SHP77 treated with DMSO at 0.1 percent for 48 hours (cell line): ENCODE measurements around the gene MGA.

Experiments
- DNase-seq: peaks from one replicate; lab custom pipeline; 2025; lab: John Stamatoyannopoulos, UW

Gene MGA

GRCh38 chr15:41782371-41783282, 122.4 kb downstream of the MGA start:
- DNase-seq, result no peak

- no peak for DNase-seq
Measured at GRCh38 chr15:41783296-41783695, 123.1 kb downstream of the MGA start.

- no peak for DNase-seq
Measured at GRCh38 chr15:41788262-41788661, 128.1 kb downstream of the MGA start.

- no peak for DNase-seq
Measured at GRCh38 chr15:41789236-41789635, 129.0 kb downstream of the MGA start.

DNA sequence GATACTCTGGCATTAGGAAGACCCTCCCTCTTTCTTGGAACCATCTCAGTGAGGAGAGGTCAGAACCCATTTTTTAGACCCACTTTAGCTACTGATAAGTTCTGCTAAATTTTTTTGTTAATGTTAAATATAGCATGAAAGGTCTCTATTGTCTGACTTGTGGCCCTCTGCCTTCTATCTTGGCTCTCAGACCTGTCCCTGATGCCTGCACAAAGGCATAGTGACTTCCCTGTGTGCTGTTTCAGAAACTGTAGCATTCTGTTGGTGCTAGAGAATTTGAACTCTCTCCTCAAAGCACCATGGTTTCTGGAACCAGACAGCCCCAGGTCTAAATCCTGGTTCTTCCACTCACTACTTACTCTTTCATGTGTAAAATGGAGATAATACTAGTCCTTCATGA, 129.5 kb downstream of the MGA start:
- DNase-seq, result no peak

GRCh38 chr15:41790169-41790568, 130.0 kb downstream of the MGA start:
- no peak for DNase-seq

DNA sequence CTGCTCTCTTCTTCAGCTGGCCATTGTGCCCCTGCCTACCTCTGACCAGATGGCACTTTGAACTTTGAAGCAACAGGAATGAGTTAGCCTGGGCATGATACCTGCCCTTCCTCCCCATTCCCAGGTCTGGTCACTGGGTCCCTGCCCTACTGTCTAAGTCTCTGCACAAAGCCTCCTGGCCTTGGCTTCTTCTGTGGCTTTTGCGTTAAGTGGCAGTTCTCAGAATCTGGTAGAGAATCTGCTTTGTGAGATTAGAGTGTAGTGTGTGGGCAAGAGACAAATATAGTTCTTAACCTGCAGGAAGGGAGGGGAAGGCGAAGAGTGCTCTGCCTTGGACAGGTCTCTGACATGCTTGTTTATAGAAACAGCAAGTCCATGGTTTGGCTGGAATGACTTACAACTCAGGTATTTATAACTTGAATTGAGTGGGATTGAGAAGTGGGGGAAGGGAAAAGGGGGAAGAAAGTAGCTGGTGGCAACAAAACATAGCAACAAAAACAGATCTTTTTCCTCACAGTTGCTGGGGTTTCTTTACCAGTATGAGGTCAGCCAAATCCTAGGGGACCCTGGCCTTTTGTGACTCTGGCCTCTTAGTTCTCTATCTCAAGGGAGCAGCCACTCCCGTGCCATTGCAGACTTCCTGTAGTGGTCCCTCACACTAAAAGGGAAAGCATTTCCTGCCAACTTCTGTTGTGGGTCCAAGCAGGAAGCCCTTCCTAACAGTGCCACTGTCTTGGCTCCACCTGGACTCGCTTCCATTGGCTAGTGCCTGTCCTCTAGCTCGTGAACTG, 130.7 kb downstream of the MGA start:
- no peak for DNase-seq

DNA sequence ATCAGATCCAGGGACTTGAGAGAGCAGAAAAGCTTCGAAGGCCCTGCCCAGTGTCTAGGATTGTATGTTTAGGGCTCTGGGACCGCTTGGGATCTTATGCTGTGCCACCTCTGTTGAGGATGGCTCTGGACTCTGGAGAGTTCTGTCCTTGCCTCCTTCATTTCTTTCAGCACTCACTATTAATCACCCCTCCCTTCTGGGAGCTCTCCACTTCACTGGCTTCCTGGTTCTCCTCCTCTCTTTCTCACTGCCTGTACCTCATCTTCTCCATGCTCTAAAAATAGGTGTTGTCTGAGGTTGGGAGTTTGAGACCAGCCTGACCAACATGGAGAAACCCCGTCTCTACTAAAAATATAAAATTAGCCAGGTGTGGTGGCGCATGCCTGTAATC, 131.3 kb downstream of the MGA start:
- no peak for DNase-seq

DNA sequence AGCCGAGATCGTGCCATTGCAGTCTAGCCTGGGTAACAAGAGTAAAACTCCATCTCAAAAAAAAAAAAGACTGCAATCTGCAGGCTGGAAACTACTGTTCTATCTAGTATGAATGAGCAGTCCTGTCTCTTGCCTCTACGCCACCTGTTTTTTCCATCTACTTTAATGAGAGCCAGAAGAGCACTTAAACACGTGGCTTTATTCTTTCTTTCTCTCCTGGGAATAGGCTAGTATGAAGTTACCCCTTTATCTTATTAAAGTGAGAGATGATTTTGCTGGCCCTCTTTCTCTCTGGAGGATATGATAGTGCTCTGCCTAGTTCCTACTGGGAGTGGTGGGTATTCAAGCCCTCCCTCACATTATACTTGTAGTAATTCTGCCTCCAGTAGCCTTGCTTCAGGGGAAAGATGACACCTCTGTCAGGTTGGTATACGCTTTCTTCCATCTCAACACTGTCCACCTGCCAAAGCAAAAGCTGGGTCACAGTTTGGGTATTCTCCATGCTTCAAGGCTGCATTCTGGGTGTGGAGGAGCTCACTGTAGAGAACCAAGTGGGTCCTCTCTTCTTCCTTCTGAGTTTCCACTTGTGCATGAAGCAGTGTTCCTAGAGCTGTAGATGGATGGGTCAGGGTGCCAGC, 131.9 kb downstream of the MGA start:
- no peak for DNase-seq

DNA sequence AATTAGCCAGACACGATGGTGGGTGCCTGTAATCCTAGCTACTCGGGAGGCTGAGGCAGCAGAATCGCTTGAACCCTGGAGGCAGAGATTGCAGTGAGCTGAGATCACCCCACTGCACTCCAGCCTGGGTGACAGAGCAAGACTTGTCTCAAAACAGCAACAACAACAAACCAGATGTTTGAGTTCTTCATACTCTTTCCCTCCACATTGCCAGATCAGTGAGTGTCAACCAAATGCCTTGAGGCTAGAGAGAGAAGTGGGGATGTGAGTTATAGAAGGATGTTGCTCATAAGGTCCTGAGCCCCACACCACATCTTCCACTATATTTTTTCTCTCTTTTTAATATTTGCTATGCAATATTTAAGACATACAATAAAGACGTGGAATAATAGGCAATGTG, 133.9 kb downstream of the MGA start:
- DNase-seq, result no peak

DNA sequence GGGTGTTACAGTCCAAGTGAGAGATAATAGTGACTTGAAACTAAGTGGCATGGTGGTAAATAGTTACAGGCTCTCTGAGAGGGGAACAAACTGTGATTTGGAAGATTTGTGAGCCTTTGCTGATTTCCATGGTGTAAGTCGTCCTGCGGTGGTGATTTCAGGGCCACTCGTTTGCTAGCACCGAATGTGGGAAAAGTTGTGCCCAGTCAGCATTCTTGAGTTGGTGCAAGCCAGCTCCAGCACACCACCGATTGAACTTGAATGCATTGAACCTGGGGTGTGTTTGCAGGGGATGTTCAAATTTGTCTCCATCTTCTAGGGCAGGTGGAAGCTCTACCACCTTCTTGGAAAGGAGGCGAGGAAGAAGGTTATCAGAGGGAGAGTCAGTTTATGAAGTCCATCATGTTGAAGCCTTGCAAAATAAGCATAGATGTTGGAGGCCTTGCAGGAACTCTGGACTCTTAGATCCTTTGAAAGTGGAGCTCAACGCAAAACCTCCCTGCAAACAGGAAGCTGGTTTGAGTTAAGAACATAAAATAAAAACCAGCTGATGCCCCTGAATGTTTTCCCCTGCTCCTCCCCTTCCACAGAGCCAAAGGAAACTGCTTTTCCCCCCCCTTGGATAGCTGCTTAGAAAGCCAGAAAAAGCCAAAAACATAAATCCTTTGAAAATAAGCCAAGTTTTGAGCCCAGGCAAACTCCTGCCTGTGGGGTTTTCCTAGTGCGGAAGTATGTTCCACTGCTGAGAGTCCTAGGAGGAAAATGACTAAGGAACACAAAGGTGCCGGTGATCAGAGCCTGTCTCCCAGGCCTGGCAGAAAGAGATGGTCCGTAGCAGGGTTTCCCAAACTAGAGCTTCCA, 136.0 kb downstream of the MGA start:
- DNase-seq, result no peak

- DNase-seq, result no peak
Measured at GRCh38 chr15:41797201-41797944, 137.2 kb downstream of the MGA start.

DNA sequence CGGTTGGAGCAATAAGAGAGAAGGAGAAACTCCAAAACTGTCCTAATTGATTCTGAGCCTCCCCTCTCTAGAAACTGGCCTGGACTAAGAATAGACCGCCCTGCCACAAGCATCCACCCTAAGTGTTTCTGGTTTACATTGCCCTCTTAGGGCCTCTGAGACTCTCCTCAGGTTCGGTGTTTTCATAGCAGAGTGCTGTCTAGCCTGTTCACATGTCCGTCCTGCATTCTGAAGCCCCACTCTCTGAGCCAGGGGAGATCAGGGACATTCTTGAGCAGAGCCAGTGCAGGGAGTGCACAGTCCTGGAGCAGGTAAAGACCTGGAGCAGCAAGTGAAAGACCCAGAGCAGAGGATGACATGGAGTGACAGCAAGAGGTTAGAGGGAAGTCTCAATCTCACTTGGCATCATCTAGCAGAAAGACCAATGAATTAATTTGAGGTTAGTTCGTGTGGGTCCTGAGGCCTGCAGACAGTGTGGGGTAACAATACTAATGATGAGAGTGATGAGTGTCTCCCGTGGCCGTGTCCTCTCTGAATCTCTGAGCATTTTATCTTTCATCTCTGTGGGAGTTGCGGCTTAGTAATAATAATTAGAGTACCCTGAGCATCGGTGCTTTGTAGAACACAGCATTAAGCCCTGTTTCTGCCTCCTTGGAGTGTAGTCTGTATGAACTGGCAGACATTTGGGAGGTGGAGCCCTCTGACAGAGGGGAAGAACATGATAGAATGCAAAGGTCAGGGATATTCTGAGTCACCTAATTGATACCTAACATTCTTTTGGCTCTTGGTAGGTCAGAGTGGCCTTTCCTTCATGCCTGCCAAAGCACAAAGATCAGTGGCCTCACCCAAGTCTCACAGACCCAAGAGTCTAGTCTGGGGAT, 138.6 kb downstream of the MGA start:
- DNase-seq, result no peak

- no peak for DNase-seq
Measured at GRCh38 chr15:41799488-41799805, 139.2 kb downstream of the MGA start.

- DNase-seq, result no peak
Measured at GRCh38 chr15:41801185-41801584, 141.0 kb downstream of the MGA start.

GRCh38 chr15:41801850-41802455, 141.7 kb downstream of the MGA start:
- DNase-seq, result no peak

DNA sequence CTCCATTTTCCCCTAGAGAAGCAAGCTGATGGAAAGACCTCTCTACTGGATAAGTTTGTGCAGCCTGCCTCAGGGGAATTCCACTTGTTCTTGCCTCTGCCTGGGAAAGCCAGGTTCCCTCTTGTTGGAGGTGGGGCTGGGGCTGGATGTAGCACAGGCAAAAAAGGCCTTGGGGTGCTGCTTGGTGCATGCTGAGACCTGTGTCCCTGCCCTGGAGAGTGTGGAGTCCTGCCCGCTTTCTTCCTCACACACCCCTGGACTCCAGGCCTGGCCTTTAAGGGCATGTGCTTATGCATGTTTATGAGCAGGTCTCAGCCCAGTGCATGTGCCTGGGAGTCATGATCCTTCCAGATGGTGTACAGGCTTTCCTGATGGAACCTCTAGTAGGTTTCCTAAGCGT, 144.2 kb downstream of the MGA start:
- no peak for DNase-seq

GRCh38 chr15:41804916-41805666, 144.9 kb downstream of the MGA start:
- no peak for DNase-seq

GRCh38 chr15:41805711-41806110, 145.5 kb downstream of the MGA start:
- DNase-seq, result no peak
